Endothelial cell (in vitro differentiated cells): ENCODE data around the gene SLC24A3. TPM values are rescaled to one million over a fixed set of nuclear protein-coding genes. Genes with fewer than 3 reads are reported as not detected.

Experiments used
- DNase-seq: peaks from one replicate; pipeline ENCODE4 v3.0.0; 2021; ENCODE audit warnings: low spot score
- H3K27ac Mint-ChIP-seq: one replicate; pipeline ENCODE4 v1.8.0; 2021; ENCODE audit warnings: mixed read lengths, inconsistent platforms; ENCODE audit not compliant: unreplicated experiment
- H3K27me3 Mint-ChIP-seq: one replicate; pipeline ENCODE4 v1.8.0; 2021; ENCODE audit warnings: mild to moderate bottlenecking, moderate library complexity, mixed read lengths, inconsistent platforms; ENCODE audit not compliant: unreplicated experiment
- H3K36me3 Mint-ChIP-seq: one replicate; pipeline ENCODE4 v1.8.0; 2021; ENCODE audit warnings: mild to moderate bottlenecking, low read depth, mixed read lengths, inconsistent platforms; ENCODE audit not compliant: unreplicated experiment
- H3K4me1 Mint-ChIP-seq: one replicate; pipeline ENCODE4 v1.8.0; 2021; ENCODE audit warnings: mild to moderate bottlenecking, mixed read lengths, inconsistent platforms; ENCODE audit not compliant: unreplicated experiment
- H3K4me3 Mint-ChIP-seq: one replicate; pipeline ENCODE4 v1.8.0; 2021; ENCODE audit warnings: mild to moderate bottlenecking, mixed read lengths, inconsistent platforms; ENCODE audit not compliant: unreplicated experiment
- H3K9me3 Mint-ChIP-seq: one replicate; pipeline ENCODE4 v1.8.0; 2021; ENCODE audit warnings: mixed read lengths, inconsistent platforms; ENCODE audit not compliant: unreplicated experiment
- CTCF ChIP-seq: fragments of 200-600 bp; sonication (generic); IDR thresholded peaks from one replicate; pipeline ENCODE4 v1.5.0; 2021; ENCODE audit warnings: antibody characterized with exemption; ENCODE audit not compliant: unreplicated experiment
- total RNA-seq: library from RNA; stranded (reverse); fragmentation: NEBNext Ultra II Directional; extraction: Animal tissue kit (Norgen Biotek cat#: 25700); gene quantifications from one replicate; pipeline ENCODE4 v1.2.1, GENCODE V29; 2021; ENCODE audit not compliant: unreplicated experiment

The SLC24A3 gene
- total RNA-seq, 1 donor from 2014 or later, result 0.15 TPM

DNA sequence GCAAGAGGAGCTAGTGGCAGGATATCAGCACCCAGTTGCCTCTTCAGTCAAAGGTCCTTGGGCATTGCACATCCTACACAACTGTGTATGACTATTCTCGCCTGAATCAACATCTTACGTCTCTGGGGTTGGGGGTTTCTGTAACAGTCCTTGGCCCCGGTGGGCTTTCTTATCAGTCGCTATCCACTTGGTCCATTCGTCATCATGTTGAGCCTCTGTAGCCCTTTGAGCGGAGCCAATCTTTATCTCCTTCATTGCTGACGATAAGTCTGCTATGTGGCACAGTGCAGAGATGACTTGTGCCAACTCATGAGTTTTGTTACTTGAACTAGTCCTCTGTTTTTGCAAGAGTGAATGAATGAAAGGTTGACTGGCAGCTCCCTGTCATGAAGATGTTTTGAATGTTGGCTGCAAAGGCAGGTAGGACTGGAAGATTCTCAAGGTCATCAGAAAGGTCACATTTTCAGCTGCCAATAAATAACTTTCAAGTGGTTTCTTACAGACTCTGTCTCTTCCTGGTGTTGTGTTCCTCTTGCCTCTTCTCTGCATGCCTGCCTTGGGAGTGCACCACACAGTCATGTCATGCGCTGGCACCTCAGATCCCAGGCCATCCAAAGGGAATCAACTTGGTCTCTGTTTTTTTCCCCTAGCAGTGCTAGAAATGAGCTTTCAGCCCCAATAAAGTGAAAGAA is 238.9 kb downstream of the SLC24A3 start:
- no peak for TF ChIP-seq CTCF
- Mint-ChIP-seq H3K4me1 (no peaks in the 10 kb centered on the region), H3K4me3 (no peak overlapping the region), H3K27me3 (peaks cover 1% of the 10 kb centered on the region), H3K9me3 (no peaks in the 10 kb centered on the region), H3K36me3 (no peaks in the 10 kb centered on the region), H3K27ac (no peak overlapping the region)
- no peak for DNase-seq

- TF ChIP-seq CTCF, result no peak
- Mint-ChIP-seq H3K27me3 (peaks cover 2% of the 10 kb centered on the region), H3K9me3 (no peaks in the 10 kb centered on the region), H3K4me3 (no peak overlapping the region), H3K27ac (no peak overlapping the region), H3K4me1 (no peaks in the 10 kb centered on the region), H3K36me3 (no peaks in the 10 kb centered on the region)
- DNase-seq, result no peak
Observed at GRCh38 chr20:19451923-19452295, 239.5 kb downstream of the SLC24A3 start.

- no peak for DNase-seq
- Mint-ChIP-seq H3K4me3 (no peak overlapping the region), H3K4me1 (no peaks in the 10 kb centered on the region), H3K9me3 (no peaks in the 10 kb centered on the region), H3K27ac (no peak overlapping the region), H3K36me3 (no peaks in the 10 kb centered on the region), H3K27me3 (peaks cover 2% of the 10 kb centered on the region)
- no peak for TF ChIP-seq CTCF
Observed at GRCh38 chr20:19453410-19453809, 241.0 kb downstream of the SLC24A3 start.

DNA sequence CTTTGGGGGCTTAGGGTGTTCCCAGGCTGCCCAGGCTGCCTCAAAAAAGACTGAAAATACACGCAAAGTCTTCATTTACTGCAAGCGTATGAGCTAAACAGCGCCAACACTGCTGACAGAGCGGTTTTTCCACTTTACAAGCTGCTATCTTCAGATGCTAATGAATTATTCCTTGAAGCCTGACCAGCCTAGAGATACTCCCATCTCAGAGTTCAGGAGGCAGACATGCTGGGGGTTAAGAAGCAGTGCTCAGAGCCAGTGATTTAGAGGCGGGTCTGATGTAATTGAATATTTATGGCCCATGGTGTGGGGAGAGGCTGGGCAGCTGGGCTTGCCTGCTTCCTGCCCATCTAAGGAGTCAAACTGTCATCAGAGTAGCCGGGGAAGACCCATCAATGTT is 241.4 kb downstream of the SLC24A3 start:
- no peak for DNase-seq
- Mint-ChIP-seq H3K4me3 (no peak overlapping the region), H3K27ac (no peak overlapping the region), H3K36me3 (no peaks in the 10 kb centered on the region), H3K4me1 (no peaks in the 10 kb centered on the region), H3K9me3 (no peaks in the 10 kb centered on the region), H3K27me3 (peaks cover 2% of the 10 kb centered on the region)
- no peak for TF ChIP-seq CTCF

GRCh38 chr20:19456595-19457395 is 244.4 kb downstream of the SLC24A3 start:
- DNase-seq, result no peak
- Mint-ChIP-seq H3K27me3 (peaks cover 2% of the 10 kb centered on the region), H3K9me3 (no peaks in the 10 kb centered on the region), H3K4me1 (no peaks in the 10 kb centered on the region), H3K36me3 (no peaks in the 10 kb centered on the region), H3K4me3 (no peak overlapping the region), H3K27ac (no peak overlapping the region)
- TF ChIP-seq CTCF, result no peak
